Measurements from ENCODE around the gene TTLL3. TPM values are rescaled to one million over a fixed set of nuclear protein-coding genes. Genes with fewer than 3 reads are reported as not detected.

TTLL3 gene
- total and polyA plus RNA-seq, 2 of the 8 experiments (the other 6 are each of a cell fraction or from before 2014, with no cell fraction given), result 5.9 to 8.9 TPM

DNA sequence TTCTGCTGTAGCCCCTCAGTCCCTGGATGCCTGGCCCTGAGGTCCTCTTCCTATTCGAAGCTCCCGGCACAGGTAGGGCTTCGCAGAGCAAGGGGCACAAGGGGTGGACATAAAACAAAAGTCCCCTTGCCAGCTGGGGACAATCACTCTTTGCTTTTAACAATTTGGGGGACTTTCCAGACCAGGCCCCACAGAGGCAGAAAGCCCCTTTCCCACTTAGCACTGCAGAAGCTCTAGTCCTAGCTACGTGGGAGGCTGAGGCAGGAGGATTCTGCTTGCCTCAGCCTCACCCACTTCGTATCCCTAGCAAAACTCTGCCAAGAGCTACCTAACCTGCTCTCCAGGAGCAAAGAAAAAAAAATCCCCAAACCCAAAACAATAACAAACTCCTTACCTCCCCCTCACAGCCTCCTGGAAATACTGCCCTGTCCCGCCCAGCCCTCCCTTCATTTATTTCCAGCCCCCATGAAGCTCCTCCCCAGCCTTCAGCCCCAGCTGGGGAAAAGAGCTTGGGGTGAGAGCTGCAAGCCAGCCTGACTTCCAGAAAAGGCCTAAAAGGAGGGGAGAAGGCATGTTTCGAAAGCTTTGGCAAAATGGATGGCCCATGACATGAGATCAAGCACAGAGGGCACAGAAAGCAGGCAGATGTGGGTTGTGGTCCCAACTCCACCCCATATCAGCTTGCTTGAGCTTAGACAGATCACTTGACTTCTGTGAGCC, 69.9 kb downstream of the TTLL3 start, which contains the start of gene CIDEC (continued):
- TF ChIP-seq, protein P1, sequence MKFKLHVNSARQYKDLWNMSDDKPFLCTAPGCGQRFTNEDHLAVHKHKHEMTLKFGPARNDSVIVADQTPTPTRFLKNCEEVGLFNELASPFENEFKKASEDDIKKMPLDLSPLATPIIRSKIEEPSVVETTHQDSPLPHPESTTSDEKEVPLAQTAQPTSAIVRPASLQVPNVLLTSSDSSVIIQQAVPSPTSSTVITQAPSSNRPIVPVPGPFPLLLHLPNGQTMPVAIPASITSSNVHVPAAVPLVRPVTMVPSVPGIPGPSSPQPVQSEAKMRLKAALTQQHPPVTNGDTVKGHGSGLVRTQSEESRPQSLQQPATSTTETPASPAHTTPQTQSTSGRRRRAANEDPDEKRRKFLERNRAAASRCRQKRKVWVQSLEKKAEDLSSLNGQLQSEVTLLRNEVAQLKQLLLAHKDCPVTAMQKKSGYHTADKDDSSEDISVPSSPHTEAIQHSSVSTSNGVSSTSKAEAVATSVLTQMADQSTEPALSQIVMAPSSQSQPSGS (IDR thresholded peaks at IDR 0.05; ENCODE audit: low read length), result no peak
- TF ChIP-seq, protein P2, sequence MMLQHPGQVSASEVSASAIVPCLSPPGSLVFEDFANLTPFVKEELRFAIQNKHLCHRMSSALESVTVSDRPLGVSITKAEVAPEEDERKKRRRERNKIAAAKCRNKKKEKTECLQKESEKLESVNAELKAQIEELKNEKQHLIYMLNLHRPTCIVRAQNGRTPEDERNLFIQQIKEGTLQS (IDR thresholded peaks at IDR 0.05; ENCODE audit: insufficient read depth, low read depth, low read length), result no peak
- TF ChIP-seq POU5F1 (IDR thresholded peaks at IDR 0.05; ENCODE audit: low read depth, low read length), result no peak
- TF ChIP-seq TAF7 (optimal IDR thresholded peaks at IDR 0.05; ENCODE audit: borderline replicate concordance, low read depth, low read length), result no peak
- no peak for TF ChIP-seq GABPA (IDR thresholded peaks at IDR 0.05; ENCODE audit: borderline replicate concordance, insufficient read depth, low read length)
- TF ChIP-seq NRF1 (IDR thresholded peaks at IDR 0.05; ENCODE audit: low read depth, low read length), result no peak
- no peak for TF ChIP-seq RFX5 (IDR thresholded peaks at IDR 0.05; ENCODE audit: borderline replicate concordance, low read depth, low read length)
- TF ChIP-seq SP4 (IDR thresholded peaks at IDR 0.05; ENCODE audit: low read length), result no peak
- no peak for TF ChIP-seq CEBPB (IDR thresholded peaks at IDR 0.05; ENCODE audit: low read depth, low read length)
- TF ChIP-seq HDAC2 (IDR thresholded peaks at IDR 0.05; ENCODE audit: borderline replicate concordance in 1 of 2, low read depth in 2 of 2, low read length in 2 of 2), result no peak
- no peak for TF ChIP-seq RNF2 (IDR thresholded peaks at IDR 0.05; ENCODE audit: borderline replicate concordance, low read depth, low read length, missing control alignments, poor library complexity, severe bottlenecking)

Data from H1 (cell line).